DMS 273 (cell line): ENCODE measurements around the gene PIM3.
A peak's percentile ranks its signal among the peaks of the same experiment; 100 is the strongest.

Source experiments
- DNase-seq: peaks from one replicate; lab custom pipeline; 2025; ENCODE audit not compliant: unreplicated experiment; lab: John Stamatoyannopoulos, UW

The PIM3 gene

GRCh38 chr22:49960159-49961004 lies at the start of gene PIM3:
Gene PIM3 (plus strand): TSS chr22:49960772. CDS start chr22:49960948, 176 bp downstream.
- peak; percentile 98 for DNase-seq

GRCh38 chr22:49911881-49912625 lies 48.5 kb upstream of the PIM3 start:
- no peak for DNase-seq

GRCh38 chr22:49913026-49913425 lies 47.5 kb upstream of the PIM3 start:
- no peak for DNase-seq

DNA sequence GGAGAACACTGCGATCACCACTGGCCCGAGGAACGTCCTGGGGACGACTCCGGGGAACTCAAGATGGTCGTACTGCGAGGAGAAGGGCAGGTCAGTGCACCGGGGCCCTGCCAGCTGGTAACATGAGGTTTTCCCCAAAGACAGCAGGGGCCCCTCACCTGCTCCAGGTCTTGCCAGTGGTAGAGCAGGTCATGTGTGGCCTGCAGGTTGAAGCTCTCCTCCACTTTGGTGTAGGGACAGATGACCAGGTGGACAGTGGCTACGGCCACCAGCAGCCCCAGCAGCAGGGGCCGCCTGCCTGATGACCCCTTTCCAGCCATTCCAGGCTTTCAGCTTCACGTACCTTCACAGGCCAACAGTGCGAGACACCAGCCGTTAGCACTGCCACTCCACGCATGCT lies 47.1 kb upstream of the PIM3 start:
- DNase-seq = no peak

DNA sequence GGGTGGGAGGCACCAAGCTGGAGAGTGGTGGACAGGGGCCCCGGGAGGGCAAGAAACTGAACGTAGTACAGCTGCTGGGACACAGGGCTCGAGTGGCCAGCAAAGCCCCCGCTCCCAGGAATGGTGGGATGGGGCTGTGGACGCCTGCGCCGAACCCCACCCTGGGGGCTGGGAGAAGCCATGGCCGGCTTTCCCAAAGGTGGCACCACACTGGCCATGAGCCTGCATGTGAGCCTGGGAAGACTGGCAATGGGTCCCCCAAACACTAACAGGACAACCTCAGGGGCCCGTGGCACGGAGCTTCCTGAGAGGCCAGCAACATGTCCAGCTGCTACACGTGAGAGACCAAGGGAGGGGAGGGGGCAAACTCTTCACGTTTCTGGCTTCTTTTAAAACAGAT lies 46.3 kb upstream of the PIM3 start:
- DNase-seq = no peak

DNA sequence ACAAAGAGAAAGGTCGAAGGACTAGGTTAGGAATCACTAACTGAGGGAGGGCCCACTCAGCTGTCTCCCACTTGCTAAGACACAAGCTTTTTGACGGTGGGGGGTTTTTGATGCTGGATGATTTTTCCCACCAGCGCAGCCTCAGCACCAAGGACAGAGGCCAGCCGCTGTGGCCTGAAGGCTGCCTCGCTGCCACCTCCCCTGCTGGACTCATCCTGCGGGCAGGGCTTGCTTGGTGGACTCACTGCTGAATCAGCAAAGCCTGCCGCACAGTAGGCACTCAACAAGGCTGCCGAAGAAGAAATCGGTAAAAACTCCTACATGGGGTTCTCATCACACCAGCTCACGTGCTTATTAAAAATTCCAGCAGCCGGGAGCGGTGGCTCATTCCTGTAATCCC lies 45.0 kb upstream of the PIM3 start:
- DNase-seq = no peak

- DNase-seq = no peak
These were observed 43.7 kb upstream of the PIM3 start for GRCh38 chr22:49916831-49917230.

DNA sequence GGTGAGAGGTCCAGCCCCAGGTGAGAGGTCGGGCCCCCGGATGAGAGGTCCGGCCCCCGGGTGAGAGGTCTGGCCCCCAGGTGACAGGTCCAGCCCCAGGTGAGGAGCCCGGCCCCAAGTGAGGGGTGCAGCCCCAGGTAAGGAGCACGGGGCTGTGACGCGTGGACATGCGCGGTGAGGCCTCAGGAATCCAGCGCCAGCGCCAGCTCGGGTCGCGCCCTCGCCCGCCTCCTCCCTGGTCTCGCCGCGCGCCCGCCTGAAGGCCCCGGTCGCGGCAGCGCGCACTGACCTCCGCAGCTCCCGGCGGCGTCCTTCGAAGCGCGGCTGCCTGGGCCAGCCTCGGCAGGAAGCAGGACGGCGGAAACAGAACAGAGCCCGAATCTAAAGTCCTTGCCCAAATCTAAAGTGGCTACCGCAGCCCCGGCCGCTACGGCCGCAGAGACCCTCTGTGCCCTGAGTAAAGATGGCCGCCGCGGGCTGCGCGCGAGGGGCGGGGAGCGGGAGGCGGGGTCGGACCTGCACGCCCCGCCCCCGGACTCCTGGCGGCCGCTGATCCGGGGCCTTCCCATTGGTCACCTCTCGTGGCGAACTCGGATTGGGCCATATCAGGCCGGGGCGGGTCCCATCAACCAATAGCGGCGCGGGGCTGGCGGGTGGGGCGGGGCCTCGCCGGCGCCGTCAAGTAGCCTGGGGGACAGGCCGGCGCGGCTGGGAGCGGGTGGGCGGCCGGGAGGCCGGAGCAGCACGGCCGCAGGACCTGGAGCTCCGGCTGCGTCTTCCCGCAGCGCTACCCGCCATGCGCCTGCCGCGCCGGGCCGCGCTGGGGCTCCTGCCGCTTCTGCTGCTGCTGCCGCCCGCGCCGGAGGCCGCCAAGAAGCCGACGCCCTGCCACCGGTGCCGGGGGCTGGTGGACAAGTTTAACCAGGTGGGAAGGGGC lies 42.3 kb upstream of the PIM3 start, which contains the start of the genes ALG12 and CRELD2:
Gene ALG12 (minus strand): TSS at position 465 of the 937 bp plus-strand sequence. CDS start 4,673 bp downstream, outside the sequence.
Gene CRELD2 (plus strand): TSS at position 661 of the 937 bp plus-strand sequence. CDS start 136 bp downstream, at position 797.
- DNase-seq = peak; percentile 95

GRCh38 chr22:49918911-49919881 lies 41.4 kb upstream of the PIM3 start:
- no peak for DNase-seq

DNA sequence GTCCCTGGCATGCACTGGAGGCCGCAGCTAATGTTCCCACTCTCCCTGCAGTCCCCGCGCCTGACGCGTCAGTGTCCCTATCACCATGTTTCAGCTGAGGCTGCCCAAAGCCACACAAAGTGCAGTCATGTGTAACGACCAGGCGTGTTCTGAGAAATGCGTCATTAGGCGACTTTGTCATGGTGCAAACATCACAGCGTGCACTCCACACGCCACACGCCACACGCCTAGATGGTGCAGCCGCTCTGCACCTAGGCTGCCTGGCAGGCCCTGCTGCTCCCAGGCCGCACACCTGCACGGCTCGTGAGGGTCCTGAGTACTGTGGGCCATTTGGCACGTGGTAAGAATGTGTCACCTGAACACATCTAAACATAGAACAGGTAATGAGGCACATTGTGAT lies 39.7 kb upstream of the PIM3 start:
- DNase-seq = no peak

- DNase-seq = no peak
These were observed 38.9 kb upstream of the PIM3 start for GRCh38 chr22:49921508-49922278.

- DNase-seq = no peak
These were observed 38.1 kb upstream of the PIM3 start for GRCh38 chr22:49922484-49922883.

DNA sequence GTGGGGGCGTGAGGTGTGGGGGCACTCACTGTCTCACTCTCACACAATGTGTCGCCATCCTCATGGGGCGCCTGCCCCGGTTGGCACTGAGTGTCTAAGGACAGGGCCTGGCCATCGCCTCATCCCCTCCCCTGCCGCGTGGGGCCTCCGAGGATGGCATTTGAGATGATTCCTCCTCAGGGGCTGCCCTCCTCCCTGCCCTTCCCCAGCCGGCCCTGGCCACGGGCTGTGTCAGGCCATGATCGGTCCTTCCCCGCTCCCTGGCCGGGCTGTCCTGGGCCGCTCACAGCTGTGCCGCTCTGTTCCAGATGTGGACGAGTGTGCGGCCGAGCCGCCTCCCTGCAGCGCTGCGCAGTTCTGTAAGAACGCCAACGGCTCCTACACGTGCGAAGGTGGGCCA lies 37.6 kb upstream of the PIM3 start:
- no peak for DNase-seq

GRCh38 chr22:49923445-49923844 lies 37.1 kb upstream of the PIM3 start:
- no peak for DNase-seq

DNA sequence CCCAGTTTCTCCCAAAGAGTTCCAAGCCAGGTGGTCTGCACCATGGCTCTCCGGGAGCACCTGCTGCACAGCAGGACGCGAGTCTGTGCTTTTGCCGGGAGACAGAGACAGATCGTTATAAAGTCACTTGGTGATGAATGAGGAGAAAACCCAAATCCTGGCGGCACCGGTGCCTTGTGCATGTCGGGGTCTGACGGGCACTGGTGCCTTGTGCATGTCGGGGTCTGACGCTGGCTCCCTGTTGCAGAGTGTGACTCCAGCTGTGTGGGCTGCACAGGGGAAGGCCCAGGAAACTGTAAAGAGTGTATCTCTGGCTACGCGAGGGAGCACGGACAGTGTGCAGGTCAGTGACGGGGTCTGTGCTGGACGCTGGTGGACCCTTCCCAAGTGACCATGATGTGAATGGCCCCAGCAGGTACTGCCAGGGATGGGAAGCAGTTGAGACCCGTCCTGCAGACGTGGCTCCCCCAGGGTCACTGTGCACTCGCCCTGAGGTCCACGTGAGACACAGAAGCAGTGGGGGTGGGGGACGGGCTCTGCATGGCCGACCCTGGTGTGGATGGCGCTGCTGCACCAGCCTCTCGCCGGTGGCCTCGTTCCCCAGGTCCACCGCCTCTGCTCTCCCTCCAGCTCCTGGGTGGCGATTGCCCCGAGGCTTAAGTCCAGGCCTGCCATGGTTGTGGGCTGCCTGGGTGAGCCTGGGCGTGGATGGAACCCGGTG lies 36.3 kb upstream of the PIM3 start:
- no peak for DNase-seq

- no peak for DNase-seq
These were observed 34.9 kb upstream of the PIM3 start for GRCh38 chr22:49925525-49926128.

GRCh38 chr22:49926916-49927315 lies 33.7 kb upstream of the PIM3 start:
- DNase-seq = no peak
